ENCODE results near the gene PARP9. TPM values are rescaled to one million over a fixed set of nuclear protein-coding genes. Genes with fewer than 3 reads are reported as not detected.

PARP9 gene
- total and polyA plus RNA-seq, 2 of the 13 experiments (the other 11 are each of a cell fraction or from before 2014, with no cell fraction given): 6.5 to 10.6 TPM

GRCh38 chr3:122502941-122503340 lies 61.2 kb downstream of the PARP9 start:
- no TSS peak for BruUV-seq (replicated peaks)
- FAIRE-seq (no peak), ATAC-seq (no peak), DNase-seq (ENCODE audit: low spot score) (no peak)
- Histone ChIP-seq H4K20me1 (ENCODE audit: insufficient read depth, low read length) (no peaks in the 10 kb centered on the region; the same call in 1 of the 2 replicates), H3K4me2 (ENCODE audit: low read depth, low read length) (no peak overlapping the region), H3K9ac (ENCODE audit: insufficient read depth, low read depth, low read length) (no peak overlapping the region), H3K9me3 (ENCODE audit: low read length) (no peaks in the 10 kb centered on the region), H3K79me2 (ENCODE audit: insufficient read depth, low read length) (peaks cover 79% of the 10 kb centered on the region), H2AFZ (ENCODE audit: low read length) (no peak overlapping the region), H3K27me3 (ENCODE audit: control insufficient read depth in 1 of 2, insufficient read depth in 2 of 2, low read length in 2 of 2) (no peaks in the 10 kb centered on the region), H3K4me3 (replicated peaks in 1 of 3; ENCODE audit: insufficient read depth in 1 of 3, low read depth in 2 of 3, low read length in 3 of 3) (no peak overlapping the region), H3K27ac (ENCODE audit: extremely low read length, insufficient read depth, low read length) (no peak overlapping the region), H3K4me1 (ENCODE audit: insufficient read depth, low read length) (peaks cover 6% of the 10 kb centered on the region), H3K36me3 (replicated peaks in 1 of 2; ENCODE audit: control insufficient read depth in 1 of 2, insufficient read depth in 2 of 2, low read length in 2 of 2) (no peaks in the 10 kb centered on the region)
- ChIA-PET POLR2A (no interaction called here), CTCF (ENCODE audit: low intra/inter-chr PET ratio, low total read pairs) (no interaction called here)
- intact Hi-C loops (cut with micrococcal nuclease; ENCODE audit: unreplicated experiment) (no loop called here), in situ Hi-C loops (cut with HindIII; ENCODE audit: extremely low pct_ligation_motif_present, low pct_unique_long_range_greater_than_20kb) (no loop called here)
- no peak for TF ChIP-seq RNF219 (CRISPR knock-in tag; IDR thresholded peaks at IDR 0.05)
- TF ChIP-seq CCDC6 (CRISPR knock-in tag; IDR thresholded peaks at IDR 0.05): no peak
- no peak for TF ChIP-seq ZBTB44 (CRISPR knock-in tag; IDR thresholded peaks at IDR 0.05)
- no peak for TF ChIP-seq ZNF567 (CRISPR knock-in tag; IDR thresholded peaks at IDR 0.05; ENCODE audit: borderline replicate concordance)
- TF ChIP-seq MAFK (conservative IDR thresholded peaks at IDR 0.05 in 1 of 2, IDR thresholded peaks at IDR 0.05 in 1 of 2; ENCODE audit: low read length in 2 of 2): no peak
- no peak for TF ChIP-seq ZBTB10 (CRISPR knock-in tag; IDR thresholded peaks at IDR 0.05; ENCODE audit: borderline replicate concordance)
- TF ChIP-seq ZNF556 (CRISPR knock-in tag; IDR thresholded peaks at IDR 0.05; ENCODE audit: borderline replicate concordance): no peak
- no peak for TF ChIP-seq RARA (CRISPR knock-in tag; IDR thresholded peaks at IDR 0.05)
- no peak for TF ChIP-seq ARID3A (IDR thresholded peaks at IDR 0.05; ENCODE audit: low read depth, low read length)
- no peak for TF ChIP-seq RARG (CRISPR knock-in tag; IDR thresholded peaks at IDR 0.05; ENCODE audit: low read depth)
- no peak for TF ChIP-seq ARNT (IDR thresholded peaks at IDR 0.05)
- 98% methylated on average over 2 of the region's 2 CpGs for WGBS (ENCODE audit: low lambda C conversion rate)
